SK-N-SH (cell line): ENCODE results near the gene VOPP1.

Source experiments
- EP300 ChIP-seq, 2 experiments: IDR thresholded peaks; 2 replicates each; pipeline versions ENCODE4 v1.4.0 to v1.6.1; 2012; ENCODE audit warnings: borderline replicate concordance in 1 of 2, low read depth in 1 of 2, low read length in 1 of 2
- GABPA ChIP-seq: IDR thresholded peaks from 2 replicates; pipeline ENCODE4 v1.4.0; 2012; ENCODE audit warnings: low read depth, mild to moderate bottlenecking
- GATA2 ChIP-seq: sonication (generic); formaldehyde crosslinking; IDR thresholded peaks from 2 replicates; pipeline ENCODE4 v1.5.0; 2020; ENCODE audit warnings: mild to moderate bottlenecking, missing genetic modification reagents
- POLR2AphosphoS5 ChIP-seq: IDR thresholded peaks from 2 replicates; pipeline ENCODE4 v1.6.1; 2012; ENCODE audit warnings: low read depth, low read length
- RAD21 ChIP-seq: IDR thresholded peaks from 2 replicates; pipeline ENCODE4 v1.6.1; 2012; ENCODE audit warnings: mild to moderate bottlenecking, low read length
- RCOR1 ChIP-seq: fragments of 150-350 bp; IDR thresholded peaks from 2 replicates; pipeline ENCODE4 v1.6.1; 2017; ENCODE audit warnings: antibody characterized with exemption, low read length
- TF ChIP-seq, protein P1 (sequence below): fragments of 200-600 bp; sonication (generic); IDR thresholded peaks from 2 replicates; pipeline ENCODE4 v1.6.1; 2017; ENCODE audit warnings: antibody characterized with exemption, mild to moderate bottlenecking, moderate library complexity
- TF ChIP-seq, protein P2 (sequence below): IDR thresholded peaks from 2 replicates; pipeline ENCODE4 v1.4.0; 2012; ENCODE audit warnings: low read depth
- TF ChIP-seq, protein P3 (sequence below): fragments of 150-350 bp; IDR thresholded peaks from 2 replicates; pipeline ENCODE4 v1.6.1; 2017; ENCODE audit warnings: antibody characterized with exemption, low read length, low read depth, borderline replicate concordance
- TF ChIP-seq, protein P4 (sequence below): IDR thresholded peaks from 2 replicates; pipeline ENCODE4 v1.6.1; 2012; ENCODE audit warnings: mild to moderate bottlenecking, low read depth, low read length, moderate library complexity
- TF ChIP-seq, protein P5 (sequence below): IDR thresholded peaks from 2 replicates; pipeline ENCODE4 v1.4.0; 2012; ENCODE audit warnings: low read depth, borderline replicate concordance
- TF ChIP-seq, protein P6 (sequence below): IDR thresholded peaks from 2 replicates; pipeline ENCODE4 v1.4.0; 2012; ENCODE audit warnings: low read depth, borderline replicate concordance

DNA sequence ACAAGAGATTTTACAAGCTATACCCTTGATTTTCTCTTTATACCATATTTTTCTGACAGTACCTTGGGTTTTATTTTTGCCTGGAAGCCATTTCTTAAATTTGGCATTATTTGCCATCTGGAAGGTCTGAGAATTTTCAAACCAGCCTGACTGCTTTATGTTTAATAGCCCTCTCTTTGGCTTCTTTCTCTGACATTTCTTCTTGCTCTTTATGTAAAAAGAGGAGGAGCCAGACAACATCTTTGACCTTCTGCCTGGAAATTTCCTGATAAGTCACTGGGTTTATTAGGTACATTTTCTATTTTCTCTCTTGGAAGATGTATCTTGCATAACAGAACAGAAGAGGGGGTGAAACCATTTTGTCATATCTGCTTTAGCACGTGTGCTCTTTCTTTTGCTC is 127.5 kb downstream of the VOPP1 start:
- TF ChIP-seq GATA2 (CRISPR knock-in tag) (no peak), POLR2AphosphoS5 (no peak), RAD21 (no peak), EP300 (IDR thresholded peaks at IDR 0.05; ENCODE audit: borderline replicate concordance in 1 of 2, low read depth in 1 of 2, low read length in 1 of 2) (no peak), GABPA (no peak), RCOR1 (no peak)
- TF ChIP-seq, protein P1, sequence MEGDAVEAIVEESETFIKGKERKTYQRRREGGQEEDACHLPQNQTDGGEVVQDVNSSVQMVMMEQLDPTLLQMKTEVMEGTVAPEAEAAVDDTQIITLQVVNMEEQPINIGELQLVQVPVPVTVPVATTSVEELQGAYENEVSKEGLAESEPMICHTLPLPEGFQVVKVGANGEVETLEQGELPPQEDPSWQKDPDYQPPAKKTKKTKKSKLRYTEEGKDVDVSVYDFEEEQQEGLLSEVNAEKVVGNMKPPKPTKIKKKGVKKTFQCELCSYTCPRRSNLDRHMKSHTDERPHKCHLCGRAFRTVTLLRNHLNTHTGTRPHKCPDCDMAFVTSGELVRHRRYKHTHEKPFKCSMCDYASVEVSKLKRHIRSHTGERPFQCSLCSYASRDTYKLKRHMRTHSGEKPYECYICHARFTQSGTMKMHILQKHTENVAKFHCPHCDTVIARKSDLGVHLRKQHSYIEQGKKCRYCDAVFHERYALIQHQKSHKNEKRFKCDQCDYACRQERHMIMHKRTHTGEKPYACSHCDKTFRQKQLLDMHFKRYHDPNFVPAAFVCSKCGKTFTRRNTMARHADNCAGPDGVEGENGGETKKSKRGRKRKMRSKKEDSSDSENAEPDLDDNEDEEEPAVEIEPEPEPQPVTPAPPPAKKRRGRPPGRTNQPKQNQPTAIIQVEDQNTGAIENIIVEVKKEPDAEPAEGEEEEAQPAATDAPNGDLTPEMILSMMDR, result no peak
- TF ChIP-seq, protein P2, sequence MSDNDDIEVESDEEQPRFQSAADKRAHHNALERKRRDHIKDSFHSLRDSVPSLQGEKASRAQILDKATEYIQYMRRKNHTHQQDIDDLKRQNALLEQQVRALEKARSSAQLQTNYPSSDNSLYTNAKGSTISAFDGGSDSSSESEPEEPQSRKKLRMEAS, result no peak
- TF ChIP-seq, protein P3, sequence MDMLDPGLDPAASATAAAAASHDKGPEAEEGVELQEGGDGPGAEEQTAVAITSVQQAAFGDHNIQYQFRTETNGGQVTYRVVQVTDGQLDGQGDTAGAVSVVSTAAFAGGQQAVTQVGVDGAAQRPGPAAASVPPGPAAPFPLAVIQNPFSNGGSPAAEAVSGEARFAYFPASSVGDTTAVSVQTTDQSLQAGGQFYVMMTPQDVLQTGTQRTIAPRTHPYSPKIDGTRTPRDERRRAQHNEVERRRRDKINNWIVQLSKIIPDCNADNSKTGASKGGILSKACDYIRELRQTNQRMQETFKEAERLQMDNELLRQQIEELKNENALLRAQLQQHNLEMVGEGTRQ, result no peak
- TF ChIP-seq, protein P4, sequence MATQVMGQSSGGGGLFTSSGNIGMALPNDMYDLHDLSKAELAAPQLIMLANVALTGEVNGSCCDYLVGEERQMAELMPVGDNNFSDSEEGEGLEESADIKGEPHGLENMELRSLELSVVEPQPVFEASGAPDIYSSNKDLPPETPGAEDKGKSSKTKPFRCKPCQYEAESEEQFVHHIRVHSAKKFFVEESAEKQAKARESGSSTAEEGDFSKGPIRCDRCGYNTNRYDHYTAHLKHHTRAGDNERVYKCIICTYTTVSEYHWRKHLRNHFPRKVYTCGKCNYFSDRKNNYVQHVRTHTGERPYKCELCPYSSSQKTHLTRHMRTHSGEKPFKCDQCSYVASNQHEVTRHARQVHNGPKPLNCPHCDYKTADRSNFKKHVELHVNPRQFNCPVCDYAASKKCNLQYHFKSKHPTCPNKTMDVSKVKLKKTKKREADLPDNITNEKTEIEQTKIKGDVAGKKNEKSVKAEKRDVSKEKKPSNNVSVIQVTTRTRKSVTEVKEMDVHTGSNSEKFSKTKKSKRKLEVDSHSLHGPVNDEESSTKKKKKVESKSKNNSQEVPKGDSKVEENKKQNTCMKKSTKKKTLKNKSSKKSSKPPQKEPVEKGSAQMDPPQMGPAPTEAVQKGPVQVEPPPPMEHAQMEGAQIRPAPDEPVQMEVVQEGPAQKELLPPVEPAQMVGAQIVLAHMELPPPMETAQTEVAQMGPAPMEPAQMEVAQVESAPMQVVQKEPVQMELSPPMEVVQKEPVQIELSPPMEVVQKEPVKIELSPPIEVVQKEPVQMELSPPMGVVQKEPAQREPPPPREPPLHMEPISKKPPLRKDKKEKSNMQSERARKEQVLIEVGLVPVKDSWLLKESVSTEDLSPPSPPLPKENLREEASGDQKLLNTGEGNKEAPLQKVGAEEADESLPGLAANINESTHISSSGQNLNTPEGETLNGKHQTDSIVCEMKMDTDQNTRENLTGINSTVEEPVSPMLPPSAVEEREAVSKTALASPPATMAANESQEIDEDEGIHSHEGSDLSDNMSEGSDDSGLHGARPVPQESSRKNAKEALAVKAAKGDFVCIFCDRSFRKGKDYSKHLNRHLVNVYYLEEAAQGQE, result no peak
- TF ChIP-seq, protein P5, sequence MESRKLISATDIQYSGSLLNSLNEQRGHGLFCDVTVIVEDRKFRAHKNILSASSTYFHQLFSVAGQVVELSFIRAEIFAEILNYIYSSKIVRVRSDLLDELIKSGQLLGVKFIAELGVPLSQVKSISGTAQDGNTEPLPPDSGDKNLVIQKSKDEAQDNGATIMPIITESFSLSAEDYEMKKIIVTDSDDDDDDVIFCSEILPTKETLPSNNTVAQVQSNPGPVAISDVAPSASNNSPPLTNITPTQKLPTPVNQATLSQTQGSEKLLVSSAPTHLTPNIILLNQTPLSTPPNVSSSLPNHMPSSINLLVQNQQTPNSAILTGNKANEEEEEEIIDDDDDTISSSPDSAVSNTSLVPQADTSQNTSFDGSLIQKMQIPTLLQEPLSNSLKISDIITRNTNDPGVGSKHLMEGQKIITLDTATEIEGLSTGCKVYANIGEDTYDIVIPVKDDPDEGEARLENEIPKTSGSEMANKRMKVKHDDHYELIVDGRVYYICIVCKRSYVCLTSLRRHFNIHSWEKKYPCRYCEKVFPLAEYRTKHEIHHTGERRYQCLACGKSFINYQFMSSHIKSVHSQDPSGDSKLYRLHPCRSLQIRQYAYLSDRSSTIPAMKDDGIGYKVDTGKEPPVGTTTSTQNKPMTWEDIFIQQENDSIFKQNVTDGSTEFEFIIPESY, result no peak
- TF ChIP-seq, protein P6, sequence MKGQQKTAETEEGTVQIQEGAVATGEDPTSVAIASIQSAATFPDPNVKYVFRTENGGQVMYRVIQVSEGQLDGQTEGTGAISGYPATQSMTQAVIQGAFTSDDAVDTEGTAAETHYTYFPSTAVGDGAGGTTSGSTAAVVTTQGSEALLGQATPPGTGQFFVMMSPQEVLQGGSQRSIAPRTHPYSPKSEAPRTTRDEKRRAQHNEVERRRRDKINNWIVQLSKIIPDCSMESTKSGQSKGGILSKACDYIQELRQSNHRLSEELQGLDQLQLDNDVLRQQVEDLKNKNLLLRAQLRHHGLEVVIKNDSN, result no peak
